Stimulated activated CD8-positive, alpha-beta memory T cell treated with anti-CD3 and anti-CD28 coated beads, Interleukin-4, amount 100 ng/mL, for 1 hour (primary cell): ENCODE measurements around the gene HHIP.

Experiments
- DNase-seq, 2 donors: peaks; one replicate each; pipeline ENCODE4 v3.0.0-alpha.2; 2020; ENCODE audit warnings: low read depth in 2 of 2, low spot score in 1 of 2

The HHIP gene

DNA sequence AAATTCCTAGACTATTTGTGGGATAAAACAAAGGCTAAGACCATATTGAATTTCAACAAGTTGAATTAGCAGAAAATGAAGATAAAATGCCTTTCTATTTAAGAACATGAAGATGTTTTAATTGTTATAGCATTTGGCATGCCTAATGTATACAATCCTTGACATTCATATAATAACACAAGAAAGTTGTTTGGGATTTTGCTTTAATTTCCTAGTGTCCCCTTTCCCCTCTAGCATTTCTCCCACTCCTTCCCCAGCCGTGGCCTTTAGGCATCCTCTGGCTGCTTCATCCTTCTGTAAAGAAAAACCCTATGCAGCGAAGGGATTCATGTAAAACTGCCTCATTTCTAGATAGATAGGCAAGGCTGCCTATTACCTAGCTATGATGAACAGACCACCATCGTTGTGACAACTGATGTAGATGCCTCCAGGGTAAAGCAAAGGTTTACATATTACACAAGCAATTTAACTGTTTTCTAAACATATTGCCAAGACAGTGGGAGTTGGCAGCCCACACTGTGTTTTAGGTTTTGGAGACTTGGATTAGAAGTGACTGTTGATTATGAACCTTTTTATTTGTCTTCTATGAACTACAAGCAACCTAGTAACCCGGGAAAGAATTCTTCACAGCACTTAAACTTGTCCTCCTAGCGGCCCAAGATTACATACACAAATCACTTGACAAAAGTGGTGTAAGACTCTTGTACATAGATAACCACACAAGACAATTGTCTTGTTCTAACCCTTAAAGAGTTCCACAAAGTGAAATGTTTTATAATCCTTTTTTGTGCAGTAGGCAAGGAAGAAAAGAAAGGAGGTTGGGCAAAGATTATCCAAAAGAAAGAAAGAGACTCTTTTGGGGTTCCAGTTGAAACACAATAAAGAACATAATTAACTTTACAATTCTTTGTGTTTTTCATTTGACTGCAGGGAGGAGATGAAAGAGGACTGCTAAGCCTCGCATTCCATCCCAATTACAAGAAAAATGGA, 59.9 kb downstream of the HHIP start:
- no peak for DNase-seq

DNA sequence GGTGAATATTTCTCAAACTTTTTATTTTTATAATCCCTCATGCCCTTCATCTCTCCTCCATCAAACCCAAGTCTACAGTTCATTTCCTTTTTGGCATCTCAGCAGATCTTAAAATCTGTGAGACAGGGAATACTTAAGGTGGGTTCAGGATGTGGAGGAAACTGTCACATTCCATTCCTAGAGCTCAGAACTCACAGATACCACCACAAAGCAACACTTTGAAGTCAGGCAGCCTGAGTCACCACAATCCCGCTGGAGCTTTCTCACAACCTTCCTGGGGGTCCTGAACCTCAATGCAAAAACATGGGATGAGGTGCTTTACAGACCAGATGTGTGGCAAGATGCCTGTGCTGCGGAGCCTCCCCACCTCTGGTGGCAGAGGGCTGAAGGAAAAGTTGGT, 63.2 kb downstream of the HHIP start:
- DNase-seq: no peak

DNA sequence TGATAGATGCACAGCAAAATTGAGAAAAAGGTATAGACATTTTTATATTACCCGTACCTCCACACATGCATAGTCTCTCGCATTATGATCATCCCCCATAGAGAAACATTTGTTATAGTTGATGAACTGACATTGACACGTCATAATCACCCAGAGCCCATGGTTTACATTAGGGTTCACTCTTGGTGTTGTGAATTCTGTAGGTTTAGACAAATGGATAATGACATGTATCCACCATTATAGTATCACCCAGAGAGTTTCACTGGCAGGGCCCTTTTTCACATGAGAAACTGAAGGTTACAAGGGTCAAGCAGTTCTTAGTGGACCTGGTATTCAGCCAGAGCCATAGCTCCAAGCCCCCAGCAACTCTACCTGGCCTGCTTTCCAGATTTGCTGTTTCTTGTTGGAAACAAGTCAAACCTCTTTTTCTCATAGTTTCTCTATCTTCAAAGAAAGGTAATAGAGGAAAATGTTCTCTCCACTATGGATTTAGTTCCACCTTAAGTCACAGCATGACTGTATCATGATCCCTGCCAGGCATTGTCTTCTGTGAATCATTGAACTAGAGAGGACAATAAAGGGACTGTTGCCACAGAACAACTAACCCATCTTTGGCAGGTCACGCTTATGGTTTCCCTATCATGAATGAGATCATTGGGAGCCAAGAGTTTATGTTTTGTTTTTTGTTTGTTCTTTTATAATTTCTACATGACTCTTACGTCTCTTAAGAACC, 64.0 kb downstream of the HHIP start:
- no peak for DNase-seq

DNA sequence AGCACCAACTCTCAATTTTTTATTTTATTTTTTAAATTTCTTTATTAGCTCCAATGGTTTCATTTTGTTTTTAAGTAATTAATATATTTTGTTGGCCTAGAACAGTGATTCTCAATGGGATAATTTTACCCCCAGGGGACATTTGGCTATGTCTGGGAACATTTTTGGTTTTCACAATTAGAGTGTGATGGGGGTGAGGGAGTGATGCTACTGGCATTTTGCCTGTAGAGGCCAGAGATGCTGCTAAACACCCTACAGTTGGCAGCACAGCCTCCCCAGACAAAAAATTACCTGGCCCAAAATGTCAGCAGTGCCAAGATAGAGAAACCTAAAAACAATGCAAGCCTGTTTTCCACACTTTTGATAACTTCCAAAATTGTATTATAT, 64.6 kb downstream of the HHIP start:
- DNase-seq: no peak

DNA sequence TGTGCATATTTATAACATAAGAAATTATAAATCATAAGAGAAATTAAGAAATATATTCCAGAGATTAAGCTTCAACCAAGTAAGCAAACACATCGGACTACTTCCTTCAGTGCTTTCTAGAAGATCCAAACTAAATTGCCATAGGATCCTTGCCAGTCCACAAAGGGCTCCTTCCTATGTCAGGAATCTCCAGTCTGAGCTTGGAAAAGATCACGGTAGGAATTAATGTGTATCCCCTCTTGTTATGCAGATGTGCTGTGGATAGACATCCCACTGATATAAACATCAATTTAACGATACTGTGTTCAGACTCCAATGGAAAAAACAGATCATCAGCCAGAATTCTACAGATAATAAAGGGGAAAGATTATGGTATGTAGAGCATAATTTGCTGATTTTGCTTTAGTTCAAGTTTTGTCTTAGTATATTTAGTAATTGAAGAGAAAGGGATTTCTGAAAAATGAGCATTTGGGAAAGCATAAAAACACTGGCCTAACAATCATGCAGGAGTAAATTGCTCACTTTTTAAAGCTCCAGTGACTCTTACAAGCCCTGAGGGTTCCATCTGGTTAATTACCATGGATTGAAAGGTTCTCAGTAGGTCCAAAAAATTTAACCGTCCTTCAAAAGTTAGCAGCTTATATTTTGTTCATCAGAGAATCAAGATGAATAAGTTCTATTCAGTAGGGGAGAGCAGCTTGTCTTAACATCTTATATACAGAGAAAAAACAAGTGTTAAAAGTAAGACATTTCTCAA, 65.9 kb downstream of the HHIP start:
- DNase-seq: no peak

DNA sequence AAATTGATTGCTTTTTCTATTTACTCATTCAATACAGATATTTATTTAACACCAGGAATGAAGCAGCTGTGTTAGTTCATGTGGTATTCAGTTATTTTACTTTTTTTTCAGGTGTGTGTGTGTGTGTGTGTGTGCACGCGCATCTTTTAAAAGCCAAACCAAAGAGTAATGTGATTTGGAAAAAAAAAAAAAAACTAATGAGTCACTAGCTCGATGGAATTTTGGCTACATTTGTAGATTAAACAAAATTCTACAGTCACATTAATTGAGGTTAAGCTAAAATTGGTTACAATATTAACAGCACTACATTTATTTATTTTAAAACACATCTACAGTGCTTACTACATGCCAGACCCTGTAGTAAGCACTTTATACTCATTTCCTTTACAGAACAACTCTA, 66.8 kb downstream of the HHIP start:
- no peak for DNase-seq

DNA sequence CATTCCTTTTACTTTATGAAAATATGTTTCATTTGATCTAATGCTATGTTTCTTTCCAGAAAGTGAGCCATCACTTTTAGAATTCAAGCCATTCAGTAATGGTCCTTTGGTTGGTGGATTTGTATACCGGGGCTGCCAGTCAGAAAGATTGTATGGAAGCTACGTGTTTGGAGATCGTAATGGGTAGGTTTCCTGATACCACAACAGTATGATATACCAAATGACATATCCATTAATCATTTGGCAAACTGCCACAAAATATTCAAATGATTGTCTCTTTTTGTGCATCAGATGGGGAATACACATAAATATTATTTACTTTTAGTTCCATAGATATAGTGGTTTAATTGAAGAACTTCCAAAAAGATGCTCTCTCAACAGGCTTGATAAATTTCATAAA, 68.2 kb downstream of the HHIP start:
- DNase-seq: no peak

DNA sequence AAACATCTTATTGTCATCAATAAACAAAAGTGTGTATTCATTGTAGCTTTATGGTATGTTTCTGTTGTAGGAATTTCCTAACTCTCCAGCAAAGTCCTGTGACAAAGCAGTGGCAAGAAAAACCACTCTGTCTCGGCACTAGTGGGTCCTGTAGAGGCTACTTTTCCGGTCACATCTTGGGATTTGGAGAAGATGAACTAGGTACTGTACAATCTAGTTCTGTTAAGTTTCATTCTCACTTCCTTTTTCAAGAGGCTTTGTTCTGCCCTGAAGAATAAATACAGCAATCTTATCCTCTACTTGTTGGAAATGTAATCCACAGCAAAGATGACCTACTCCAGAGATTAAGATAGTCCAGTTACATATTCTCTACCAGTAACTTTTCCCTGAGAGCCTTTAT, 69.3 kb downstream of the HHIP start:
- DNase-seq: no peak

DNA sequence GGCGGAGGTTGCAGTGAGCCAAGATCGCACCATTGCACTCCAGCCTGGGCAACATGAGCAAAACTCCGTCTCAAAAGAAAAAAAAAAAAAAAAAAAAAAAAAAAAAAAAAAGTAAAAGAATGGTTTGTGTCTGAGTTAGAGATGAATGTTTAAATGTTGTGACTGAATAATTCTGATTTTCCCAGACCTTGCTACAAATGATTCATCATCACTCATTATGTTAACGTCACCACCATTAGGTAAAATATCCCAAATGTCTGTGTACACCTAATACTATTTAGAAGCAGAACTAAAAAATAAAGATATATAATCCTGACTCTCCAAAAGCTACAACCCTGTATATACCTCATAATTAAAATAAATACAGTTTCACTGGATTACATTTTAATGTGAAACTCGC, 70.8 kb downstream of the HHIP start:
- DNase-seq: no peak

DNA sequence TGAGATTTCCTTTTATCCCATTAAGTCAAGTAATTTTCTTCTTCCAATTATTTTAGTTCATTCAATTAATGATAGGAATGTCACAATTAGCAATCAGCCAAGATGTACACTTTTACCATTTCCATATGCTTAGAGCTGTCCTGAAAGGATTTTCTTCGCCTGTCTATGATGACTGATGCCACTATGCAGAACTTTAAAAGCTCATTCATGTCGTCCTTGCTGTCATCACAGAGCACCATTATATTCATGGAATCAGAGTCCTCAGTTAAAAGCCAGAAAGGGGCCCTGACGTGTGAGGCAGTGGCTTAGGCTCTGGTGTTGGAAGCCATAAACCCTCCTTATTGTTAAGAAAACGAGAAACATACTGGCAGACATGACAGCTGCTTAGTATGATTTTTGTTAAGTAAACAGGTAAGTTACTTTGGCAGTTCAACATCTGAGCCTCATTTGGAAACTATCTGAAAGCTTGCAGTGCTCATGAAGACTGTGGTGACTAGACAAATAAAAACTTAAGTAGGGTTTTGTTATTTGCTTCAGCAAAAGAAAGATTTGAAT, 73.1 kb downstream of the HHIP start:
- DNase-seq: no peak

DNA sequence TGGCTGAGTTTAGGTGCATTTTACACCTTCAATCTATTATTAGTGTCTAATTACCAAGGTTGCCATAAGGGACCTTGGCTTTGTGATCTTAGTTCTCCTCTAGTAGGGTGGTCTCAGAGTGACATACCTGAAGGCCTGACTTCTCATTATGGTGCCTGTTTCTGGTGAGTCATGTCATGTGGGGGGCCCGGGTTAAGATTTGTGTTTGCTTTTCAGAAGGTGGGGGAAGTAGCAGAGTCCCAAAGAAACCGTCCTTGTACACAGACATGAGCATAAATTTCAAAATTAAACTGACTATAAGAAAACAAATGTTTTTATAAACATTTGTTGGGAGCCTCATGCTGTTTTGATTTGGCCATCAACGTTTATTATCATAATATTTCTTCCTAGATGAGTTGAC, 74.5 kb downstream of the HHIP start:
- DNase-seq: no peak

DNA sequence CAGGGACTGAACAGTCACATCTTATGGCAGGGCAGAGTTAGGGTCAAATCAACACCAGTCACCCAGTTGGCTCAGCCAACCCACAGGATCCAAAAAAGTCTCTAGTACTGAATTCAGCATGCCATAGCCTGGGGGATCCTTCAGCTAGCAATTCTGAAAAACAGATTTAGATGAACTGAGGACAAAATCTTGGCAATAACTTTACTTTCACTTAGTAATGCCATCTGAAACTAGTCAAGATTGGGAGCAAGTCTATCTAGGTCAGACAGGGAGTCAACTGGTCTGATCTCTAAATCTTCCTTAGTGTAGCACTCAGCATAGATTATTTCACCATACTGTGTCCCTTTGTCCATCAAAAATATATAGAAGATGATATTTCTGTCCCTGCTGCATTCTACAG, 76.0 kb downstream of the HHIP start:
- no peak for DNase-seq

DNA sequence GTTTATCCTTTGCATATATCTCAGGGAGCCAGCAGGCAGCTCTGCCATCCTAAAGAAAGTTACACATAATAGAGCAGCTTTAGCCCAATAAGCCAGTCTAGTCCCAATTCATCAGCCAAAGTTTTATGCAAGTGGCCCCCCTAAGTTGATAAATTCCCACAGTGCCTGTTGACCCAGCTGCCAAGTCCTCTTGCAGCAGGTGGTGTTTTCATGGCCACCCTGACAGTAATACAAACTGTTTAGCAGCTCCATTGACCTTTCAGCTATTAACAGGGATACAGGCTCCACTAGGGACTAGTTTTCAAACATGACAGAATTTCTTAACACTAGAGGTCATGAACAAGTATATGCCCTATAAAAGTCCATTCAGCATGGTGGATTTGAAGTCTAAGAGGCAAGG, 77.5 kb downstream of the HHIP start:
- no peak for DNase-seq

DNA sequence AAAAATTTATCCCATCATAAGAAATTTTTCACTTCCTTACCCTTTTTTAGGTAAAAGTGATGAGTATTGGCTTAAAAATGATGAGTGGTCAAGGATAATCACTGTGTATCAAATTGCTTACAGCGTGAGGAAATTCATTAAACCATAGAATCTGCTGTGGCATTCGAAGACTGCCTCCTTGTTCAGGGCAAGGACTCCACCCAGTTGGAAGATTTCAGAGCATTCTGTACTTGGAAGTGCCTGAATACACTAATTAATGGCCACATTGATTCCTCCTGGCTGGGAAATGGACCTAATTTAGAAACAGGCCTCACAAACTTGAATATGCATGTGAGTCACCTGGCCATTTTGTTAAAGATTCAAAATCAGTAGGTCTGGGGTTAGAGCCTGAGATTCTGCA, 83.2 kb downstream of the HHIP start:
- no peak for DNase-seq

DNA sequence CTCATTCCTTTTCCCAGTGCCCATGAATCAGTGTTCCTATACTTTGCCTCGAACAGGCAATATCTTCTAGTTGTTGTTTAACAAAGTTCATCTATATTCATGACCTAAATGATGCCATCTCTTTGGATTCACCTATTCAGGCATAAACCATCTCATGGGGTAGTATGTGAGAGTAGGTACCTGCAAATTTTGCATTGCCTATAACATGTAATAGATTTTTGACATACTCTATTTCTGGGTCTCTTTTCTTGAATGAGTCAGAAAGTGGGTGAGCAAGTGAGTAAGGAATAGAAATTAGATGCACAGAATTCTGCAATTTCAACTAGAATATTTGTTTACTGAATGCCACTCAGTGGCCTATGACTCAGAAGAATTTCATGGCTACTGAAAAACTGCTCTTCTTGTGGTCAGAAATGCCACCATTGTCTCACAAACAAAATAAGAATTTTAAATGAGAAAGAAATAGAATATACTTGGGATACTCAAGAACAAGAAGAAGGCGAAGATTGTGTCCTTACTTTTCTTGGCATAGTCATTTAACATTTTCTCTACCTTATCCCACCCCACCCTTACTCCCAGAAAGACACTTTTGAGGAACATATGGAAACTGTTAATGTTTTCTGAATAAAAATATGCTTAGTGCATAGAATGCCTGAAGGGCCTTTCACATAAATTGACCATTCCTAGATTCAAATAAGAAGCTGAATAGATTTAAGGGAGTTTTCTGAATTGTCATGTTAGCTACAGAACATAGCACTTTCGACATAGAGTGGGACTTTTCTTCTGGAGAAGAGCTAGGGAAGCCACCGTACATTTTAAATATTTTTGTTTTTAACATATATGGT, 86.8 kb downstream of the HHIP start:
- no peak for DNase-seq

DNA sequence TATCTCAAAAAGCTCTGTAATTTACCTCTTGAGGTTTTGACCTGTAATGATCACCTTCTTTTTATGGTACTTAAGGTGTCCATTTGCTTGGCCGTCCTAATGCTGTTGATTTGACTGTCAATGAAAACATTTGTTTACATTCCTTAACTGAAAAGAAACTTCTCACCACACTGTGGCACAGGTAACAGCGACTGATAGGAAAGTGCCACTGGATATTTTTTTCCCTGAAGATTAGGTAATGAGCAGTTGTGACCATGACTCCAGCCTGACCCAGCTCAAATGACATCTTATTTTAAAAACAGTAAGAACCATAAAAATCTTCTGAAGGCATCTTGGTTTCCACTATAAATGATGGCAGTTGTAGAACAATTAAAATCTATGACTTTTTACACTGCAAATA, 87.6 kb downstream of the HHIP start:
- DNase-seq: no peak

DNA sequence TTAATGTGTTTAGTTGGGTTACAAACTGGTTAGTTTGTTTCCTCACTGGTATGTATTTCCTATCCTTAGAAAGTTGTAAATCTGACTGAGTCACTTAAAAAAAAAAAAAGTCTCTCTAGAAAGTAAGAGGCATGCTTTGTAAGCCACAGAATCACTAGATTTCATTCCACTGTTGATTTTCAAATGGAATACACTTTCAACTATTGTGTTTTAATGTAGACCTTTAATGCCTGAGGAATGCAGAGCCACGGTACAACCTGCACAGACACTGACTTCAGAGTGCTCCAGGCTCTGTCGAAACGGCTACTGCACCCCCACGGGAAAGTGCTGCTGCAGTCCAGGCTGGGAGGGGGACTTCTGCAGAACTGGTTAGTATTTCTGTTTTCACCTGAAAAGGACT, 88.6 kb downstream of the HHIP start:
- DNase-seq: no peak

DNA sequence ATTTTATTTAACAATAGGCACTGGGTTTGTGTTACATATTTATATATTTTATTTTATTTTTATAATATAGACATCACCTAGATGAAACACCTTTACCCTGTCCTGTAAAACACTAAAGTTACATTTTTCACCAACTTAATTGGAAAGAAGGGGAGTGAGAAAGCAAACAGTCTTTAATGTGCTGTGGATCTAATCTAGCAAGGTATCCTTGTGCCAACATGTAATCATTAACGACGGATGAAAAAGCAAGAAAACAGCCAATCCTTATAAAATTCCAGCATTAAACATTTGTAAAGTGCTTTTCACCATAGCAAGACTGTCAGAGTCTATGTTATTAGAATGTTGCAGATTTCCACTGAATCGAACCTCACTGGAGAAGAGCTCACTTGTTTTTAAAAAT, 92.7 kb downstream of the HHIP start:
- no peak for DNase-seq

DNA sequence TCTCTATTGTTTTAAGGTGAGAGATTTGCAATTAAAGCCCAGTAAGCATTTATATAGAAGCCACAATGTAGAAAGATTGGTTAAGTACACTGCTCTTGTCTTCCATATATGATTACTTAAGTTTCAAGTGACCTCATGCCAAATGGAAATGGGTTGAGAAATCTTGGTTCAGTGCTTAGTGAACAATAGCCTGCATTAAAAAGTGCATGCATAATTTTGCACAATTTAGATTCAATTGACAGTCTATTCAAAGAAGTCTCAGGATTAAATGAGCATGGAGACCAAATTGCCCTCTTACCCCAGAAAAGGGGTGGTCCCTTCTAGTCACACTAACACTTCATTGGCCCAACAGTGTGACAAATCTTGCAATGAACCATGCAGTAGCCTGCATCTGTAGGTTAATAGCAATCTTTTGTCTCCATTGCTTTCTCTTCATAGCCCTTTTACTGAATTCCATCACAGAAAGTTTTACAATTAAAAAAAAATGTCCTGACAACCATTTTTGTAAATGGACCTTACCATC, 93.6 kb downstream of the HHIP start:
- no peak for DNase-seq

DNA sequence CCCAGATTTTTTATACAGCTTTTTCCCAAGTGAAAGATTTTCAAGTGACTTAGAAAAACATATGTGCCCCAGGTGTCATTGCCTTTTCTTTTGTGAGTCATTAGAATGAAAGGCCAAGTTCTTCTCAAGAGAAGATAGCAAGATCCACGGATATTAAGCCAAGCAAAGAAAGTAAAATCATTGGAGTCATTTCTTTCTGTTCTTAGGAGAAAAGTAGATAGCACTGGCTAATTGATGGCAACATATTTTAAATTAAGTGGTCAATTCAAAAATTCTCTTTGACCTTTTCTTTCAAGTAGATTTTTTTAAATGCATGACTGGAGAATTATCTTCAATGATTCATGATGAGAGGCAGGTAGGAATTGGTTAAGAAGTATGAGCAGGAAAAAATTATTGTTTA, 94.4 kb downstream of the HHIP start:
- no peak for DNase-seq
